Mucosa of descending colon (tissue), 3 donors: Measurements from ENCODE around the gene SEMA3C. TPM values are rescaled to one million over a fixed set of nuclear protein-coding genes. Genes with fewer than 3 reads are reported as not detected.

Source experiments
- ATAC-seq: fragments of 200-7000 bp; cut with Tn5 transposase; one replicate; pipeline ENCODE4 v1.9.1; 2020; ENCODE audit warnings: mild to moderate bottlenecking, moderate library complexity
- DNase-seq, 3 donors: peaks; one replicate each; pipeline ENCODE4 v3.0.0-alpha.2; 2020
- H3K36me3 ChIP-seq: fragments of 200-600 bp; one replicate; pipeline ENCODE4 v1.8.0; 2021; ENCODE audit warnings: low read depth, mild to moderate bottlenecking
- H3K4me1 ChIP-seq: fragments of 200-600 bp; one replicate; pipeline ENCODE4 v1.8.0; 2021; ENCODE audit warnings: low read depth, mild to moderate bottlenecking
- H3K4me3 ChIP-seq: fragments of 200-600 bp; one replicate; pipeline ENCODE4 v1.8.0; 2021; ENCODE audit warnings: mild to moderate bottlenecking
- H3K9me3 ChIP-seq: fragments of 200-600 bp; one replicate; pipeline ENCODE4 v1.8.0; 2021; ENCODE audit warnings: mild to moderate bottlenecking
- CTCF ChIP-seq: fragments of 200-600 bp; IDR thresholded peaks from one replicate; pipeline ENCODE4 v1.8.0; 2022; ENCODE audit warnings: antibody characterized with exemption, mild to moderate bottlenecking
- intact Hi-C, 2 donors: fragments of 100-400 bp; cut with DNase I in 1 of 2; cut with micrococcal nuclease in 1 of 2; formaldehyde crosslinking; loops; one replicate each; pipeline versions ENCODE4 v1.11.0 to v1.11.1; 2022; cut with DNase I, micrococcal nuclease
- total RNA-seq, 3 donors: library from RNA; stranded (reverse); fragmentation: NEBNext Ultra II Directional in 2 of 3; extraction: Animal tissue kit (Norgen Biotek cat#: 25700) in 2 of 3; gene quantifications; one replicate each; pipeline versions ENCODE4 v1.2.1 to v1.2.4, GENCODE V29; 2021 to 2023
- donor health status: DM: no; HTN: no; CAD: no; lungs with moderate emphysema.
- donor health status: DM: no; HTN: no; CAD: no.
- donor health status: DM: no; HTN: yes; CAD: no.

The SEMA3C gene
- total RNA-seq, 3 donors from 2014 or later: 72.4 to 150 (median 83.7) TPM

- Histone ChIP-seq H3K4me1 (no peaks in the 10 kb centered on the region), H3K4me3 (no peak overlapping the region), H3K36me3 (no peaks in the 10 kb centered on the region), H3K9me3 (no peaks in the 10 kb centered on the region)
- no peak for DNase-seq
- no peak for TF ChIP-seq CTCF
- ATAC-seq: no peak
- intact Hi-C loops: no loop called here
These were observed 182.3 kb downstream of the SEMA3C start for GRCh38 chr7:80736371-80737125.

- ATAC-seq (no peak), DNase-seq (no peak)
- no peaks in the 10 kb centered on the region for H3K9me3 ChIP-seq
- no peaks in the 10 kb centered on the region for H3K36me3 ChIP-seq
- H3K4me1 ChIP-seq: no peaks in the 10 kb centered on the region
- intact Hi-C loops: no loop called here
- H3K4me3 ChIP-seq: no peak overlapping the region
- no peak for TF ChIP-seq CTCF
These were observed 183.5 kb downstream of the SEMA3C start for GRCh38 chr7:80735330-80735729.

GRCh38 chr7:80734011-80734410 lies 184.8 kb downstream of the SEMA3C start:
- H3K9me3 ChIP-seq: no peaks in the 10 kb centered on the region
- no peak for TF ChIP-seq CTCF
- ATAC-seq (no peak), DNase-seq (no peak)
- intact Hi-C loops: no loop called here
- H3K4me1 ChIP-seq: no peaks in the 10 kb centered on the region
- no peaks in the 10 kb centered on the region for H3K36me3 ChIP-seq
- no peak overlapping the region for H3K4me3 ChIP-seq

GRCh38 chr7:80733333-80733915 lies 185.4 kb downstream of the SEMA3C start:
- Histone ChIP-seq H3K4me1 (no peaks in the 10 kb centered on the region), H3K36me3 (no peaks in the 10 kb centered on the region), H3K9me3 (no peaks in the 10 kb centered on the region), H3K4me3 (no peak overlapping the region)
- TF ChIP-seq CTCF: no peak
- intact Hi-C loops: no loop called here
- DNase-seq (no peak), ATAC-seq (no peak)

- H3K36me3 ChIP-seq: no peaks in the 10 kb centered on the region
- no peak for DNase-seq
- TF ChIP-seq CTCF: no peak
- intact Hi-C loops: no loop called here
- no peaks in the 10 kb centered on the region for H3K4me1 ChIP-seq
- no peaks in the 10 kb centered on the region for H3K9me3 ChIP-seq
- H3K4me3 ChIP-seq: no peak overlapping the region
- ATAC-seq: no peak
These were observed 186.2 kb downstream of the SEMA3C start for GRCh38 chr7:80732630-80733029.
